Kidney epithelial cell (primary cell): ENCODE measurements around the gene INPP5E. TPM values are rescaled to one million over a fixed set of nuclear protein-coding genes. Genes with fewer than 3 reads are reported as not detected.
"Not testable (repeated sequence)": the region's sequence is repeated elsewhere in the genome, so short reads cannot be mapped to it uniquely, and the experiment has no call there.

Experiments
- DNase-seq: peaks from one replicate; pipeline ENCODE4 v3.0.0-alpha.2; 2010; ENCODE audit warnings: low read depth
- H3K27me3 ChIP-seq: 2 replicates; pipeline ENCODE4 v1.6.0; 2011; ENCODE audit warnings: low read length; ENCODE audit not compliant: control insufficient read depth, insufficient read depth
- H3K36me3 ChIP-seq: 2 replicates; pipeline ENCODE4 v1.5.1; 2011; ENCODE audit warnings: low read length; ENCODE audit not compliant: control insufficient read depth, insufficient read depth
- H3K4me3 ChIP-seq: 2 replicates; pipeline ENCODE4 v1.5.1; 2011; ENCODE audit warnings: low read depth, mild to moderate bottlenecking, control low read depth, low read length
- CTCF ChIP-seq: IDR thresholded peaks from 2 replicates; pipeline ENCODE4 v1.5.1; 2011; ENCODE audit warnings: mild to moderate bottlenecking, moderate library complexity, low read length, control low read depth, inconsistent platforms; ENCODE audit not compliant: insufficient read depth, poor library complexity, severe bottlenecking
- total RNA-seq: library from RNA; depleted of rRNA; stranded (reverse); fragments of >200 nt; gene quantifications from 2 replicates; pipeline ENCODE4 v1.2.3, GENCODE V29; 2015

The INPP5E gene
- total RNA-seq, 1 donor from 2014 or later, result 14.5 TPM

- no peak for TF ChIP-seq CTCF
- Histone ChIP-seq H3K4me3 (no peak overlapping the region), H3K36me3 (peaks cover 1% of the 10 kb centered on the region), H3K27me3 (no peaks in the 10 kb centered on the region)
- no peak for DNase-seq
These were observed 8.9 kb downstream of the INPP5E start for GRCh38 chr9:136430588-136431234.

- Histone ChIP-seq H3K36me3 (peaks cover 1% of the 10 kb centered on the region), H3K4me3 (no peak overlapping the region), H3K27me3 (no peaks in the 10 kb centered on the region)
- no peak for DNase-seq
- no peak for TF ChIP-seq CTCF
These were observed 9.8 kb downstream of the INPP5E start for GRCh38 chr9:136429683-136430491.

- no peak for DNase-seq
- H3K36me3 ChIP-seq, result peaks cover 1% of the 10 kb centered on the region
- H3K27me3 ChIP-seq, result no peaks in the 10 kb centered on the region
These were observed 10.5 kb downstream of the INPP5E start for GRCh38 chr9:136429075-136429628.

GRCh38 chr9:136426787-136427186 is 12.9 kb downstream of the INPP5E start:
- TF ChIP-seq CTCF, result no peak
- peaks cover 1% of the 10 kb centered on the region for H3K36me3 ChIP-seq
- no peak overlapping the region for H3K4me3 ChIP-seq
- no peak for DNase-seq
- H3K27me3 ChIP-seq, result no peaks in the 10 kb centered on the region

More at GRCh38 chr9:136429075-136429628, 10.5 kb downstream of the INPP5E start:
- H3K4me3 ChIP-seq, result no peak overlapping the region
- no peak for TF ChIP-seq CTCF

- not testable (repeated sequence) for H3K36me3 ChIP-seq, H3K4me3 ChIP-seq, DNase-seq, H3K27me3 ChIP-seq
These were observed 14.3 kb downstream of the INPP5E start for GRCh38 chr9:136425367-136425766.

GRCh38 chr9:136424750-136425362 is 14.8 kb downstream of the INPP5E start:
- no peaks in the 10 kb centered on the region for H3K27me3 ChIP-seq
- TF ChIP-seq CTCF, result no peak
- peaks cover 1% of the 10 kb centered on the region for H3K36me3 ChIP-seq

More at GRCh38 chr9:136424750-136425362, 14.8 kb downstream of the INPP5E start:
- H3K4me3 ChIP-seq, result no peak overlapping the region
- DNase-seq, result no peak
